Stomach (tissue), 9 donors: Measurements from ENCODE around the gene TCEA2. TPM values are rescaled to one million over a fixed set of nuclear protein-coding genes. Genes with fewer than 3 reads are reported as not detected.

Source experiments
- DNase-seq, 2 donors: peaks; one replicate each; pipeline versions ENCODE4 v3.0.0 to v3.0.0-alpha.2; 2013 to 2019
- H3K27ac ChIP-seq, 5 donors: fragments of 200-600 bp in 4 of 5; sonication (generic) in 4 of 5; one replicate each; pipeline ENCODE4 v1.5.1; 2013 to 2019; ENCODE audit warnings: mild to moderate bottlenecking in 1 of 5, moderate library complexity in 1 of 5
- H3K27me3 ChIP-seq, 3 donors: fragments of 200-600 bp; sonication (generic); one replicate each; pipeline ENCODE4 v1.5.1; 2017 to 2019; ENCODE audit warnings: mixed run types in 1 of 3
- H3K36me3 ChIP-seq, 4 donors: fragments of 200-600 bp; sonication (generic); 1 replicate in 3 of 4; 2 replicates in 1 of 4; pipeline ENCODE4 v1.5.1; 2016 to 2019
- H3K4me1 ChIP-seq, 4 donors: fragments of 200-600 bp; sonication (generic); one replicate each; pipeline ENCODE4 v1.5.1; 2016 to 2019
- H3K4me3 ChIP-seq, 4 donors: fragments of 200-600 bp; sonication (generic) in 3 of 4; one replicate each; pipeline ENCODE4 v1.5.1; 2016 to 2019; ENCODE audit warnings: mild to moderate bottlenecking in 1 of 4
- H3K9me3 ChIP-seq, 4 donors: fragments of 200-600 bp; sonication (generic); one replicate each; pipeline ENCODE4 v1.5.1; 2016 to 2019
- CTCF ChIP-seq, 7 experiments: fragments of 450-650 bp in 4 of 7; fragments of 200-600 bp in 3 of 7; sonication (generic) in 3 of 7; IDR thresholded peaks; one replicate each; pipeline ENCODE4 v1.5.1; 2016 to 2019; ENCODE audit warnings: antibody characterized with exemption in 7 of 7, control low read depth in 2 of 7, mild to moderate bottlenecking in 1 of 7
- EP300 ChIP-seq: sonication (generic); formaldehyde crosslinking; IDR thresholded peaks from one replicate; pipeline ENCODE4 v1.6.1; 2017; ENCODE audit warnings: antibody characterized with exemption
- POLR2A ChIP-seq, 4 donors: fragments of 450-650 bp; IDR thresholded peaks; one replicate each; pipeline ENCODE4 v1.6.1; 2016; ENCODE audit warnings: antibody characterized with exemption in 4 of 4, control low read depth in 2 of 4, mild to moderate bottlenecking in 1 of 4, moderate library complexity in 1 of 4
- POLR2AphosphoS5 ChIP-seq, 3 donors: sonication (generic); formaldehyde crosslinking; IDR thresholded peaks; one replicate each; pipeline ENCODE4 v1.6.1; 2016; ENCODE audit warnings: antibody characterized with exemption in 3 of 3
- WGBS, 5 donors: extraction: QIAGEN DNeasy Blood & Tissue Kit in 3 of 5; methylation state at CpG; one replicate each; pipeline versions ENCODE4 v1.1.5 to v1.1.7; 2013 to 2018; 5-methylcytosine and 5-hydroxymethylcytosine counted together
- intact Hi-C: fragments of 100-400 bp; cut with DNase I; formaldehyde crosslinking; loops from one replicate; pipeline ENCODE4 v1.15.1; 2023; ENCODE audit warnings: low total_unique reads
- polyA plus RNA-seq, 3 donors: library from polyadenylated mRNA; stranded (reverse); fragments of 200-250 nt; gene quantifications; one replicate each; pipeline ENCODE4 v1.2.3, GENCODE V29; 2013
- total RNA-seq, 5 donors: library from RNA; depleted of rRNA; stranded (reverse); fragments of >200 nt; gene quantifications; one replicate each; pipeline versions ENCODE4 v1.1.0 to v1.2.3, GENCODE V29; 2014 to 2016
- donor health status: healthy with polysubstance abuse.
- donor health status: Bipolar disorder and iron deficiency.
- donor health status: healthy.

TCEA2 gene
- total and polyA plus RNA-seq, 8 donors = 3.1 to 35.5 (median 26.0) TPM

- WGBS, 5 donors = 62 to 70% (median 66%) methylated on average over 4 to 6 of the region's 6 CpGs
- no peak for DNase-seq
- no peak overlapping the region for H3K4me3 ChIP-seq
- H3K4me1 ChIP-seq = no peaks in the 10 kb centered on the region
- intact Hi-C loops = no loop called here
- no peak overlapping the region for H3K27ac ChIP-seq
- peaks cover 0 to 11% (median 0%) of the 10 kb centered on the region in 3 donors for H3K27me3 ChIP-seq
- no peak for TF ChIP-seq CTCF (IDR thresholded peaks at IDR 0.05)
- TF ChIP-seq EP300 = no peak
- no peak for TF ChIP-seq POLR2AphosphoS5 (IDR thresholded peaks at IDR 0.05)
- no peak for TF ChIP-seq POLR2A (IDR thresholded peaks at IDR 0.05)
- no peaks in the 10 kb centered on the region for H3K9me3 ChIP-seq
- no peaks in the 10 kb centered on the region for H3K36me3 ChIP-seq
Observed at GRCh38 chr20:64113444-64113775, 50.4 kb downstream of the TCEA2 start.

- peaks cover 0 to 7% (median 0%) of the 10 kb centered on the region in 3 donors for H3K27me3 ChIP-seq
- peak in 1 of 2 donors; percentile 15 for DNase-seq
- no peak overlapping the region for H3K27ac ChIP-seq
- no peaks in the 10 kb centered on the region for H3K36me3 ChIP-seq
- 66 to 74% (median 74%) methylated on average over 13 of the region's 13 CpGs for WGBS, 5 donors
- no peaks in the 10 kb centered on the region for H3K4me1 ChIP-seq
- H3K9me3 ChIP-seq = no peaks in the 10 kb centered on the region
- intact Hi-C loops = no loop called here
- H3K4me3 ChIP-seq = no peak overlapping the region
- TF ChIP-seq POLR2A (IDR thresholded peaks at IDR 0.05) (no peak), POLR2AphosphoS5 (IDR thresholded peaks at IDR 0.05) (no peak), CTCF (IDR thresholded peaks at IDR 0.05) (no peak), EP300 (no peak)
Observed at GRCh38 chr20:64113796-64114355, 50.9 kb downstream of the TCEA2 start.

GRCh38 chr20:64114356-64114971, 51.5 kb downstream of the TCEA2 start:
- peak in 1 of 2 donors; percentile 13 for DNase-seq
- TF ChIP-seq EP300 = no peak
- no peak for TF ChIP-seq POLR2AphosphoS5 (IDR thresholded peaks at IDR 0.05)
- WGBS, 5 donors = 69 to 79% (median 69%) methylated on average over 11 to 14 of the region's 14 CpGs
- no peak overlapping the region for H3K4me3 ChIP-seq
- intact Hi-C loops = no loop called here
- no peak overlapping the region for H3K27ac ChIP-seq
- H3K9me3 ChIP-seq = no peaks in the 10 kb centered on the region
- H3K36me3 ChIP-seq = no peaks in the 10 kb centered on the region
- H3K4me1 ChIP-seq = no peaks in the 10 kb centered on the region
- H3K27me3 ChIP-seq = peaks cover 0 to 4% (median 0%) of the 10 kb centered on the region in 3 donors

GRCh38 chr20:64115171-64115911, 52.3 kb downstream of the TCEA2 start:
- DNase-seq = peak in 1 of 2 donors; percentile 4
- Histone ChIP-seq H3K9me3 (no peaks in the 10 kb centered on the region), H3K27me3 (peaks cover 0 to 9% (median 0%) of the 10 kb centered on the region in 3 donors), H3K4me1 (peaks cover 0 to 8% (median 5%) of the 10 kb centered on the region in 4 donors), H3K4me3 (no peak overlapping the region), H3K27ac (no peak overlapping the region), H3K36me3 (no peaks in the 10 kb centered on the region)
- WGBS, 5 donors = 67 to 75% (median 72%) methylated on average over 11 to 14 of the region's 14 CpGs
- intact Hi-C loops = no loop called here
- no peak for TF ChIP-seq POLR2A (IDR thresholded peaks at IDR 0.05)
- TF ChIP-seq POLR2AphosphoS5 (IDR thresholded peaks at IDR 0.05) = no peak
- no peak for TF ChIP-seq EP300
- no peak for TF ChIP-seq CTCF (IDR thresholded peaks at IDR 0.05)
